ENCODE data around the gene LY6G6C.

The LY6G6C gene

DNA sequence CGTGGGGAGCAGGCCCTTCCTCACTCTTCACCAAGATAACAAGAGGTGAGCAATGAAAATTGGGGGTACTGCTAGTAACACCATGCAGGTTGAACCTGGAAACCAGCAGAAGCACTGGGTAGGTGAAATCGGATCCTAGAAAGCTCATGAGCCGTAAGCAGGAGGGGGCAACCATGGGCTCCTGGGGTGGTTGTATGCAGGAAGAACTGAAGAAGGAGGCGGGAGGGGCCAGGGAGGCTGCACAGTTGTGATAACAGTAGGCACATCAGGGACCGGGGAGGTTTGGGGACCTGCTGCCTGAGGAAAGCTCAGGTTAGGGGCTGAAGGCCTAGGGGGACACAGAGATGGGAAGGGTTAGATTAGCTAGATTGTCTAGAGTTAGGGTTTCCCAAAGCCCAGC is 35.1 kb downstream of the LY6G6C start:
- no peak for TF ChIP-seq NFIC (IDR thresholded peaks at IDR 0.05)
- TF ChIP-seq, protein P1, sequence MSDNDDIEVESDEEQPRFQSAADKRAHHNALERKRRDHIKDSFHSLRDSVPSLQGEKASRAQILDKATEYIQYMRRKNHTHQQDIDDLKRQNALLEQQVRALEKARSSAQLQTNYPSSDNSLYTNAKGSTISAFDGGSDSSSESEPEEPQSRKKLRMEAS (IDR thresholded peaks at IDR 0.05), result no peak
- TF ChIP-seq CREB1 (IDR thresholded peaks at IDR 0.05; ENCODE audit: low read depth), result no peak
- no peak for TF ChIP-seq TAF1 (IDR thresholded peaks at IDR 0.05; ENCODE audit: low read depth)
- no peak for TF ChIP-seq TCF12 (IDR thresholded peaks at IDR 0.05; ENCODE audit: low read depth)
- TF ChIP-seq YY1 (IDR thresholded peaks at IDR 0.05; ENCODE audit: low read depth), result no peak
- no peak for TF ChIP-seq ZBTB7A (IDR thresholded peaks at IDR 0.05; ENCODE audit: low read depth)
- TF ChIP-seq EGR1 (IDR thresholded peaks at IDR 0.05), result no peak
- no peak for TF ChIP-seq TEAD4 (IDR thresholded peaks at IDR 0.05)
- TF ChIP-seq CEBPB (IDR thresholded peaks at IDR 0.05), result no peak
- TF ChIP-seq REST (IDR thresholded peaks at IDR 0.05; ENCODE audit: low read depth), result no peak
- TF ChIP-seq USF1 (IDR thresholded peaks at IDR 0.05), result no peak

DNA sequence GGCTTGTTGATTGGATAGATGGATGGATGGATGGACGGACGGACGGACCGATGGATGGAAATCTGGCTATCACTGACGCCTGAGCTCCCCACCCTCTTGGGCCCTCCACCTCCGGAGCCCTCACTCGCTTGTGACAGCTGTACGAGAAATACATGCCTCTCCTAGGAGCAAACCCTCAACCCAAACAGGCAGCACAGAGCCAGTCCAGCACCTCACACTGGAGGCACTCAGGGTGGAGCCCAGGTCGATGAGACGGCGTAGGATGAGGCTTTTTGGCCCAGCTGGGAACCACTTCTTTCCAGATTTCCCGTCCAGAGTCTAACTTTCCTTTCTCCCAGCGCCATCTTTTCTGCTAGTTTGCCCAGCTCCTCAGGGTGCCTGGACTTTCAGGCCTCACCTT is 38.0 kb downstream of the LY6G6C start:
- TF ChIP-seq REST (IDR thresholded peaks at IDR 0.05; ENCODE audit: low read depth), result no peak
- no peak for TF ChIP-seq NFIC (IDR thresholded peaks at IDR 0.05)
- TF ChIP-seq FOXM1 (IDR thresholded peaks at IDR 0.05; ENCODE audit: borderline replicate concordance, low read depth), result no peak
- no peak for TF ChIP-seq TEAD4 (IDR thresholded peaks at IDR 0.05)
- no peak for TF ChIP-seq TCF12 (IDR thresholded peaks at IDR 0.05; ENCODE audit: low read depth)
- TF ChIP-seq YY1 (IDR thresholded peaks at IDR 0.05; ENCODE audit: low read depth), result no peak
- TF ChIP-seq CEBPB (IDR thresholded peaks at IDR 0.05), result no peak
- TF ChIP-seq USF1 (IDR thresholded peaks at IDR 0.05), result no peak
- no peak for TF ChIP-seq CREB1 (IDR thresholded peaks at IDR 0.05; ENCODE audit: low read depth)
- TF ChIP-seq EP300 (IDR thresholded peaks at IDR 0.05; ENCODE audit: borderline replicate concordance), result no peak
- TF ChIP-seq TAF1 (IDR thresholded peaks at IDR 0.05; ENCODE audit: low read depth), result no peak
- TF ChIP-seq EGR1 (IDR thresholded peaks at IDR 0.05), result no peak
- no peak for TF ChIP-seq RAD21 (IDR thresholded peaks at IDR 0.05; ENCODE audit: low read depth)

GRCh38 chr6:31681135-31681671 is 40.3 kb downstream of the LY6G6C start:
- no peak; the same call in 1 of the 2 replicates for TF ChIP-seq ZBTB7A (IDR thresholded peaks at IDR 0.05; ENCODE audit: low read depth)
- peak; percentile 49; the same call in 1 of the 2 replicates for TF ChIP-seq TCF12 (IDR thresholded peaks at IDR 0.05; ENCODE audit: low read depth)
- TF ChIP-seq NFIC (IDR thresholded peaks at IDR 0.05), result peak; percentile 37
- no peak for TF ChIP-seq USF1 (IDR thresholded peaks at IDR 0.05)
- TF ChIP-seq, protein P1 (IDR thresholded peaks at IDR 0.05), result peak; percentile 24; the same call in 1 of the 2 replicates
- 0 out of 2 replicates have a peak, but pooled peaks have one; percentile 23 for TF ChIP-seq TAF1 (IDR thresholded peaks at IDR 0.05; ENCODE audit: low read depth)
- no peak for TF ChIP-seq FOXM1 (IDR thresholded peaks at IDR 0.05; ENCODE audit: borderline replicate concordance, low read depth)
- 0 out of 2 replicates have a peak, but pooled peaks have one; percentile 29 for TF ChIP-seq EP300 (IDR thresholded peaks at IDR 0.05; ENCODE audit: borderline replicate concordance)
- no peak for TF ChIP-seq CREB1 (IDR thresholded peaks at IDR 0.05; ENCODE audit: low read depth)
- TF ChIP-seq YY1 (IDR thresholded peaks at IDR 0.05; ENCODE audit: low read depth), result peak; percentile 16; the same call in 1 of the 2 replicates
- TF ChIP-seq RAD21 (IDR thresholded peaks at IDR 0.05; ENCODE audit: low read depth), result no peak; the same call in 1 of the 2 replicates
- TF ChIP-seq EGR1 (IDR thresholded peaks at IDR 0.05), result no peak
- no peak for TF ChIP-seq CEBPB (IDR thresholded peaks at IDR 0.05)
- TF ChIP-seq REST (IDR thresholded peaks at IDR 0.05; ENCODE audit: low read depth), result no peak
- peak; percentile 10; the same call in 1 of the 2 replicates for TF ChIP-seq TEAD4 (IDR thresholded peaks at IDR 0.05)
